Kidney (tissue), 14 donors: Measurements from ENCODE around the gene TRPM3. TPM values are rescaled to one million over a fixed set of nuclear protein-coding genes. Genes with fewer than 3 reads are reported as not detected.

Source experiments
- DNase-seq, 5 donors: peaks; one replicate each; pipeline ENCODE4 v3.0.0-alpha.2; 2013 to 2020
- FAIRE-seq: peaks from 2 replicates; lab custom pipeline; 2012; peaks lifted over from hg19 to GRCh38; lab: Jason Lieb, UNC
- H3K27ac ChIP-seq, 2 donors: one replicate each; pipeline ENCODE4 v1.7.0; 2013; ENCODE audit warnings: low read depth in 2 of 2, low read length in 2 of 2, inconsistent platforms in 1 of 2
- H3K27me3 ChIP-seq: one replicate; pipeline ENCODE4 v1.7.1; 2013; ENCODE audit warnings: low read length, inconsistent platforms; ENCODE audit not compliant: control insufficient read depth, insufficient read depth
- H3K36me3 ChIP-seq, 3 donors: one replicate each; pipeline versions ENCODE4 v1.7.0 to v1.7.1; 2013; ENCODE audit warnings: low read length in 3 of 3, control low read depth in 1 of 3, inconsistent platforms in 1 of 3; ENCODE audit not compliant: insufficient read depth in 3 of 3, control insufficient read depth in 2 of 3
- H3K4me1 ChIP-seq, 3 donors: one replicate each; pipeline versions ENCODE4 v1.7.0 to v1.7.1; 2013; ENCODE audit warnings: low read length in 3 of 3, inconsistent platforms in 1 of 3, low read depth in 1 of 3; ENCODE audit not compliant: control insufficient read depth in 2 of 3, insufficient read depth in 2 of 3
- H3K4me3 ChIP-seq, 3 donors: one replicate each; pipeline versions ENCODE4 v1.7.0 to v1.8.1; 2013; ENCODE audit warnings: low read length in 3 of 3, control low read depth in 1 of 3, inconsistent platforms in 1 of 3
- H3K9ac ChIP-seq, 3 donors: one replicate each; pipeline versions ENCODE4 v1.7.0 to v1.7.1; 2013; ENCODE audit warnings: low read length in 3 of 3, control low read depth in 1 of 3, inconsistent platforms in 1 of 3
- H3K9me3 ChIP-seq, 3 donors: one replicate each; pipeline versions ENCODE4 v1.7.0 to v1.7.1; 2013; ENCODE audit warnings: low read length in 3 of 3, control low read depth in 1 of 3, inconsistent platforms in 1 of 3; ENCODE audit not compliant: control insufficient read depth in 2 of 3, insufficient read depth in 1 of 3
- CTCF ChIP-seq: IDR thresholded peaks from 3 replicates; pipeline ENCODE4 v1.5.1; 2012; ENCODE audit warnings: mild to moderate bottlenecking, moderate library complexity, borderline replicate concordance; ENCODE audit not compliant: insufficient read depth; ENCODE audit errors: extremely low read depth
- intact Hi-C: fragments of 100-400 bp; cut with DNase I; formaldehyde crosslinking; loops from one replicate; pipeline ENCODE4 v1.11.1; 2022
- polyA plus RNA-seq: library from polyadenylated mRNA; stranded (reverse); fragments of 350-450 nt; fragmentation: Illumina TruSeq; extraction: RNeasy Lipid Tissue Mini Kit (QIAGEN cat#74804); gene quantifications from one replicate; pipeline ENCODE4 v1.2.3, GENCODE V29; 2014; ENCODE audit warnings: low read depth, low replicate concordance; ENCODE audit not compliant: insufficient read depth
- total RNA-seq: library from RNA; stranded (reverse); fragmentation: NEBNext Ultra II Directional; extraction: Animal tissue kit (Norgen Biotek cat#: 25700); gene quantifications from one replicate; pipeline ENCODE4 v1.2.1, GENCODE V29; 2021
- donor health status: control.
- donor health status: control.
- donor health status: control.
- donor health status: control.
- donor health status: control.
- donor health status: DM: yes; HTN: yes; CAD: no.
- donor health status: Normal renal cell carcinoma (clear cell type).

Gene TRPM3
- total and polyA plus RNA-seq, 2 donors from 2014 or later: 8.8 to 11.4 TPM

GRCh38 chr9:70551396-70551795, 570.0 kb downstream of the TRPM3 start:
- intact Hi-C loops: no loop called here
- H3K4me3 ChIP-seq: no peak overlapping the region
- TF ChIP-seq CTCF: no peak
- FAIRE-seq (no peak), DNase-seq (no peak)
- H3K4me1 ChIP-seq: peaks cover 0 to 10% (median 9%) of the 10 kb centered on the region in 3 donors
- no peaks in the 10 kb centered on the region for H3K9me3 ChIP-seq
- no peaks in the 10 kb centered on the region for H3K27me3 ChIP-seq
- H3K27ac ChIP-seq: no peak overlapping the region
- H3K9ac ChIP-seq: no peak overlapping the region
- H3K36me3 ChIP-seq: peaks cover 0 to 15% (median 12%) of the 10 kb centered on the region in 3 donors

GRCh38 chr9:70549926-70550325, 571.5 kb downstream of the TRPM3 start:
- intact Hi-C loops: no loop called here
- Histone ChIP-seq H3K36me3 (peaks cover 0 to 21% (median 12%) of the 10 kb centered on the region in 3 donors), H3K4me3 (no peak overlapping the region), H3K4me1 (peaks cover 0 to 9% (median 8%) of the 10 kb centered on the region in 3 donors), H3K27ac (no peak overlapping the region), H3K9ac (no peak overlapping the region), H3K27me3 (no peaks in the 10 kb centered on the region), H3K9me3 (no peaks in the 10 kb centered on the region)
- DNase-seq (no peak), FAIRE-seq (no peak)
- no peak for TF ChIP-seq CTCF

GRCh38 chr9:70542311-70542931, 579.0 kb downstream of the TRPM3 start:
- Histone ChIP-seq H3K27me3 (no peaks in the 10 kb centered on the region), H3K27ac (peak overlapping the region in 1 of 2 donors; percentile 24), H3K4me1 (peaks cover 0 to 14% (median 4%) of the 10 kb centered on the region in 3 donors), H3K36me3 (peaks cover 0 to 14% (median 0%) of the 10 kb centered on the region in 3 donors), H3K9me3 (no peaks in the 10 kb centered on the region), H3K9ac (no peak overlapping the region), H3K4me3 (no peak overlapping the region)
- FAIRE-seq: no peak
- TF ChIP-seq CTCF: no peak
- intact Hi-C loops: no loop called here
- DNase-seq: no peak
